Activated CD8-positive, alpha-beta memory T cell treated with anti-CD3 and anti-CD28 coated beads, Interleukin-2, amount 50 U/mL, for 4 hours (primary cell): ENCODE data around the gene FAM20B.
A peak's percentile ranks its signal among the peaks of the same experiment; 100 is the strongest.
"Not testable (repeated sequence)": the region's sequence is repeated elsewhere in the genome, so short reads cannot be mapped to it uniquely, and the experiment has no call there.

Source experiments
- DNase-seq: peaks from one replicate; pipeline ENCODE4 v3.0.0-alpha.2; 2020

The FAM20B gene

GRCh38 chr1:179025975-179026812 is 500 bp downstream of the FAM20B start:
- peak; percentile 81 for DNase-seq

- no peak for DNase-seq
Observed at GRCh38 chr1:179026813-179027669, 1.3 kb downstream of the FAM20B start.

- DNase-seq: no peak
Observed at GRCh38 chr1:179029321-179029759, 3.6 kb downstream of the FAM20B start.

- DNase-seq: no peak
Observed at GRCh38 chr1:179030130-179030529, 4.4 kb downstream of the FAM20B start.

- no peak for DNase-seq
Observed at GRCh38 chr1:179030683-179031082, 5.0 kb downstream of the FAM20B start.

GRCh38 chr1:179031284-179031683 is 5.6 kb downstream of the FAM20B start:
- no peak for DNase-seq

- DNase-seq: no peak
Observed at GRCh38 chr1:179031855-179032513, 6.3 kb downstream of the FAM20B start.

- DNase-seq: no peak
Observed at GRCh38 chr1:179034720-179035119, 9.0 kb downstream of the FAM20B start.

- no peak for DNase-seq
Observed at GRCh38 chr1:179036844-179037465, 11.3 kb downstream of the FAM20B start.

GRCh38 chr1:179038528-179039281 is 13.0 kb downstream of the FAM20B start:
- DNase-seq: no peak

- DNase-seq: not testable (repeated sequence)
Observed at GRCh38 chr1:179039502-179040174, 13.9 kb downstream of the FAM20B start.

GRCh38 chr1:179040175-179040551 is 14.5 kb downstream of the FAM20B start:
- DNase-seq: not testable (repeated sequence)

GRCh38 chr1:179042087-179042486 is 16.4 kb downstream of the FAM20B start:
- no peak for DNase-seq

GRCh38 chr1:179042700-179043099 is 17.0 kb downstream of the FAM20B start:
- DNase-seq: no peak

- DNase-seq: no peak
Observed at GRCh38 chr1:179043266-179043665, 17.6 kb downstream of the FAM20B start.

GRCh38 chr1:179043907-179044306 is 18.2 kb downstream of the FAM20B start:
- DNase-seq: no peak

GRCh38 chr1:179046808-179047635 is 21.3 kb downstream of the FAM20B start:
- DNase-seq: no peak

GRCh38 chr1:179047636-179047997 is 21.9 kb downstream of the FAM20B start:
- no peak for DNase-seq

- DNase-seq: no peak
Observed at GRCh38 chr1:179048339-179049124, 22.8 kb downstream of the FAM20B start.

GRCh38 chr1:179052776-179053175 is 27.1 kb downstream of the FAM20B start:
- DNase-seq: no peak
